Measurements from ENCODE around the gene TCEAL3. TPM values are rescaled to one million over a fixed set of nuclear protein-coding genes. Genes with fewer than 3 reads are reported as not detected.
A peak's percentile ranks its signal among the peaks of the same experiment; 100 is the strongest.

TCEAL3 gene
- total RNA-seq, 1 experiment from 2014 or later, result 23.8 TPM

GRCh38 chrX:103565752-103566151 lies 42.0 kb upstream of the TCEAL3 start:
- no TSS peak for BruUV-seq (replicated peaks)
- no peaks in the 10 kb centered on the region for H3K36me3 ChIP-seq (ENCODE audit: control insufficient read depth, insufficient read depth, low read length)
- ChIA-PET POLR2A (no interaction called here), CTCF (no interaction called here)
- H3K4me3 ChIP-seq (ENCODE audit: low read depth in 2 of 2, low read length in 2 of 2), result no peak overlapping the region
- intact Hi-C loops (cut with micrococcal nuclease; ENCODE audit: unreplicated experiment) (no loop called here), in situ Hi-C loops (cut with HindIII; ENCODE audit: low pct_unique_long_range_greater_than_20kb, low sequenced_read_pairs) (no loop called here)
- no peaks in the 10 kb centered on the region for H3K27me3 ChIP-seq (ENCODE audit: control insufficient read depth, insufficient read depth, low read length)
- no peak for TF ChIP-seq CTCF (IDR thresholded peaks at IDR 0.05)
- TF ChIP-seq TCF7L2 (IDR thresholded peaks at IDR 0.05; ENCODE audit: low read depth, low read length), result no peak
- no peak for TF ChIP-seq POLR2AphosphoS5 (IDR thresholded peaks at IDR 0.05; ENCODE audit: low read depth, low read length)
- TF ChIP-seq SIN3A (IDR thresholded peaks at IDR 0.05; ENCODE audit: borderline replicate concordance, insufficient read depth, low read depth, low read length), result no peak
- TF ChIP-seq REST (IDR thresholded peaks at IDR 0.05; ENCODE audit: insufficient read depth in 1 of 2, low read depth in 2 of 2, low read length in 1 of 2), result no peak
- no peak overlapping the region for H3K27ac ChIP-seq (ENCODE audit: low read length)
- 0 out of 2 replicates have a peak, but pooled peaks have one; percentile 42 for ATAC-seq
- no peak for DNase-seq (ENCODE audit: low read depth, low spot score)
- no peaks in the 10 kb centered on the region for H3K9me3 ChIP-seq (ENCODE audit: control insufficient read depth, insufficient read depth, low read depth, low read length)
- H3K4me1 ChIP-seq (ENCODE audit: control insufficient read depth, insufficient read depth, low read length), result no peaks in the 10 kb centered on the region

- Histone ChIP-seq H3K27me3 (ENCODE audit: control insufficient read depth, insufficient read depth, low read length) (no peaks in the 10 kb centered on the region), H3K9me3 (ENCODE audit: control insufficient read depth, insufficient read depth, low read depth, low read length) (no peaks in the 10 kb centered on the region), H3K4me1 (ENCODE audit: control insufficient read depth, insufficient read depth, low read length) (no peaks in the 10 kb centered on the region), H3K4me3 (ENCODE audit: low read depth in 2 of 2, low read length in 2 of 2) (no peak overlapping the region), H3K36me3 (ENCODE audit: control insufficient read depth, insufficient read depth, low read length) (no peaks in the 10 kb centered on the region), H3K27ac (ENCODE audit: low read length) (no peak overlapping the region)
- no peak for ATAC-seq
- ChIA-PET CTCF (no interaction called here), POLR2A (no interaction called here)
- intact Hi-C loops (cut with micrococcal nuclease; ENCODE audit: unreplicated experiment), result no loop called here
- no peak for TF ChIP-seq TCF7L2 (IDR thresholded peaks at IDR 0.05; ENCODE audit: low read depth, low read length)
- no peak for TF ChIP-seq SIN3A (IDR thresholded peaks at IDR 0.05; ENCODE audit: borderline replicate concordance, insufficient read depth, low read depth, low read length)
- TF ChIP-seq CTCF (IDR thresholded peaks at IDR 0.05), result no peak
- TF ChIP-seq REST (IDR thresholded peaks at IDR 0.05; ENCODE audit: insufficient read depth in 1 of 2, low read depth in 2 of 2, low read length in 1 of 2), result no peak
- no peak for TF ChIP-seq POLR2AphosphoS5 (IDR thresholded peaks at IDR 0.05; ENCODE audit: low read depth, low read length)
- in situ Hi-C loops (cut with HindIII; ENCODE audit: low pct_unique_long_range_greater_than_20kb, low sequenced_read_pairs), result no loop called here
- DNase-seq (ENCODE audit: low read depth, low spot score), result no peak
- no TSS peak for BruUV-seq (replicated peaks)
These were observed 36.6 kb upstream of the TCEAL3 start for GRCh38 chrX:103571121-103571520.
